GM10266 (cell line): ENCODE data around the gene ESPL1.

Experiments
- DNase-seq: peaks from one replicate; pipeline ENCODE4 v3.0.0; 2012; ENCODE audit errors: extremely low spot score
- CTCF ChIP-seq: IDR thresholded peaks from 2 replicates; pipeline ENCODE4 v1.5.1; 2012; ENCODE audit warnings: mild to moderate bottlenecking, low read depth; ENCODE audit not compliant: control insufficient read depth, insufficient read depth; ENCODE audit errors: missing control alignments

The ESPL1 gene

DNA sequence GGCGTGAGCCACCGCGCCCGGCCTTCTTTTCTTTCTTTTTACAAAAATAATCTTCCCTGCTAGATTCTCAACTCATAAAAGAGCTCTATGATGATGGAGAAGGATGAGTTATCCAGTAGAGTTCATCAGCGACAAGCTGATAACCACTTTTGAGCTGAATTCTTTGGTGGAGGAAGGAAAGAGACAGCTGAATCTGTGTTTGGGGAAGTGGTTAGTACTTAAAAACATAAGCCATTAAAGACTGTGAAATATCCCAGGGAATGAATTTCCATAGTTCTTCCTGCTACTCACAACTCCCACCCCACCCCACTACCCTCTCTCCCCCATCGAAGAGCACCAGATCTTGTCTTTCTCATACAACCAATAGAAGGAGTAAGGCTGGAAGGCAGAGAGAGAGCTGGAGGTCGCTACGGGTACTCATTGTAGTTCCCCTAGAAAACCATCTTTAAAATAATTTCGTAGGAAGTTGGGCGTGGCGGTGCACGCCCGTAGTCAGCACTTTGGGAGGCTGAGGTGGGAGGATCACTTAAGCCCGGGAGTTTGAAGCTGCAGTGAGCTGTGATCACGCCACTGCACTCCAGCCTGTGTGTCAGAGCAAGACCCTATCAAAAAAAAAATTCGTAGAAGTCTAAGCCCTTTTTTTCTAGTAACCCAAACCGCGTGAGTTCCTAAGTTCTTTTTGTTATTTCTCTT is 647 bp upstream of the ESPL1 start:
- TF ChIP-seq CTCF = no peak
- no peak for DNase-seq

DNA sequence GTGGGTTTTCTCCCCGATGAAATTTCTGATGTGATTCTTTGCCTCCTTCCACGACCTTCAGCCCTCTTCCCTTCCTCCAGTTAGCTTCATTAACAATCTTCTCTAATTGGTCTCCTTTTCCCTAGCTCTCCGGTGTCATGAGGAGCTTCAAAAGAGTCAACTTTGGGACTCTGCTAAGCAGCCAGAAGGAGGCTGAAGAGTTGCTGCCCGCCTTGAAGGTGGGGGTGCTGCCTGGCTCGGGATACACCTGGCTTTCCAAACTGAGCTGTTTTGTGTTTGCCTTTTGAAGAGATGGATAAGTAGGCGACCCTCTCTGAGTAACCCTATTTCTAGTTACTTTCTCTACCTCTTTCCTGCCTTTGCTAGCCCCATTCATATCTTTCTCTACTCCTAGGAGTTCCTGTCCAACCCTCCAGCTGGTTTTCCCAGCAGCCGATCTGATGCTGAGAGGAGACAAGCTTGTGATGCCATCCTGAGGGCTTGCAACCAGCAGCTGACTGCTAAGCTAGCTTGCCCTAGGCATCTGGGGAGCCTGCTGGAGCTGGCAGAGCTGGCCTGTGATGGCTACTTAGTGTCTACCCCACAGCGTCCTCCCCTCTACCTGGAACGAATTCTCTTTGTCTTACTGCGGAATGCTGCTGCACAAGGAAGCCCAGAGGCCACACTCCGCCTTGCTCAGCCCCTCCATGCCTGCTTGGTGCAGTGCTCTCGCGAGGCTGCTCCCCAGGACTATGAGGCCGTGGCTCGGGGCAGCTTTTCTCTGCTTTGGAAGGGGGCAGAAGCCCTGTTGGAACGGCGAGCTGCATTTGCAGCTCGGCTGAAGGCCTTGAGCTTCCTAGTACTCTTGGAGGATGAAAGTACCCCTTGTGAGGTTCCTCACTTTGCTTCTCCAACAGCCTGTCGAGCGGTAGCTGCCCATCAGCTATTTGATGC is 797 bp downstream of the ESPL1 start:
- DNase-seq = peak; percentile 32
- TF ChIP-seq CTCF = no peak

DNA sequence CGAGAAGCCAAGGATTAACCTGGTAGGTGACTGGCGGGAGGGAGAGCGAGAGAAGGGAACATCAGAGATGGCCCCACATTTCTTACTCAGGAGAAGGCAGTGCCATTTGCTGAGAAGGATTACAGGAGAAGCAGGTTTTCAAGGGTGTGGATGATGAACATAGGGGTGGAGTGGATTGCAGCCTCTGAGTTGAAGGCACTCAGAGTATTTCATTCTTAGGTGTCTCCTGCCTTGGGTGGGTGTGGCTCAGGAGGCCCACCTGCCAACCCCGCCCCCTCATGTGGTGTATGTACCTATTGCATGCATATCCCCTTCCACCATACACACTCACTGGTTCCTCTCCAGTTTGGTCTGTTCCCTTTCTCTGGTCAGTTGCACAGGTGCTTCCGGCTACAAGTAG is 6.3 kb downstream of the ESPL1 start:
- no peak for DNase-seq
- TF ChIP-seq CTCF = no peak

DNA sequence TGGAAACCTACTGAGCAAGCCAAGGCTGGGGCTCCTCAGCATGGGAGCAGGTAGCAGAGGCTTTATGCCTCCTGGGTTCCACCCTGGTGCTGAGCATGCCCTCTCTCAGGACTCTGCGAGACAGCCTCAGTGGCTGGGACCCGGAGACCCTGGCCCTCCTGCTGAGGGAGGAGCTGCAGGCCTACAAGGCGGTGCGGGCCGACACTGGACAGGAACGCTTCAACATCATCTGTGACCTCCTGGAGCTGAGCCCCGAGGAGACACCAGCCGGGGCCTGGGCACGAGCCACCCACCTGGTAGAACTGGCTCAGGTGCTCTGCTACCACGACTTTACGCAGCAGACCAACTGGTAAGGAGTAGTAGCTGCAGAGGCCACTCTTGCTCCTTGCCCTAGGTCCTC is 8.4 kb downstream of the ESPL1 start:
- no peak for DNase-seq
- TF ChIP-seq CTCF = no peak

DNA sequence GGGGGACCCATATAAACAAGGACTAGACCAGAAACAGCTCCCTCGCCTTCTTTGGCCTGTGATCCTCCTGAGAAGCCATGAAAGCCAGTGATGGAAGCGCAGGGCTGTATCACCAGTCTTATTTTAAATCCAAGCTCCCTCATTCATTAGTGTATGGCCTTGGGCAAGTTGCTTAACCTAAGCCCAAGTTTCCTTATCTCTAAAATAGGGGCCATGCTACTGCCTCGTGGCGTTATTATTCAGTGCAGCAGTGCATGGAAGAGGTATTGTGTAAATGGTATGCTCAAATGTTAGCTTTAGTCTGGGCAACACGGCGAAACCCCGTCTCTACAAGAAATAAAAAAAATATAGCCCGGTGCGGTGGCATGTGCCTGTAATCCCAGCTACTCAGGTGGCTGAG is 9.9 kb downstream of the ESPL1 start:
- no peak for TF ChIP-seq CTCF
- no peak for DNase-seq

- TF ChIP-seq CTCF = no peak
- no peak for DNase-seq
These were observed 11.3 kb downstream of the ESPL1 start for GRCh38 chr12:53279283-53279869.

- TF ChIP-seq CTCF = no peak
- no peak for DNase-seq
These were observed 11.9 kb downstream of the ESPL1 start for GRCh38 chr12:53279888-53280498.
